Measurements from ENCODE around the gene LRIG3. TPM values are rescaled to one million over a fixed set of nuclear protein-coding genes. Genes with fewer than 3 reads are reported as not detected.
A peak's percentile ranks its signal among the peaks of the same experiment; 100 is the strongest.

The LRIG3 gene, protein sequence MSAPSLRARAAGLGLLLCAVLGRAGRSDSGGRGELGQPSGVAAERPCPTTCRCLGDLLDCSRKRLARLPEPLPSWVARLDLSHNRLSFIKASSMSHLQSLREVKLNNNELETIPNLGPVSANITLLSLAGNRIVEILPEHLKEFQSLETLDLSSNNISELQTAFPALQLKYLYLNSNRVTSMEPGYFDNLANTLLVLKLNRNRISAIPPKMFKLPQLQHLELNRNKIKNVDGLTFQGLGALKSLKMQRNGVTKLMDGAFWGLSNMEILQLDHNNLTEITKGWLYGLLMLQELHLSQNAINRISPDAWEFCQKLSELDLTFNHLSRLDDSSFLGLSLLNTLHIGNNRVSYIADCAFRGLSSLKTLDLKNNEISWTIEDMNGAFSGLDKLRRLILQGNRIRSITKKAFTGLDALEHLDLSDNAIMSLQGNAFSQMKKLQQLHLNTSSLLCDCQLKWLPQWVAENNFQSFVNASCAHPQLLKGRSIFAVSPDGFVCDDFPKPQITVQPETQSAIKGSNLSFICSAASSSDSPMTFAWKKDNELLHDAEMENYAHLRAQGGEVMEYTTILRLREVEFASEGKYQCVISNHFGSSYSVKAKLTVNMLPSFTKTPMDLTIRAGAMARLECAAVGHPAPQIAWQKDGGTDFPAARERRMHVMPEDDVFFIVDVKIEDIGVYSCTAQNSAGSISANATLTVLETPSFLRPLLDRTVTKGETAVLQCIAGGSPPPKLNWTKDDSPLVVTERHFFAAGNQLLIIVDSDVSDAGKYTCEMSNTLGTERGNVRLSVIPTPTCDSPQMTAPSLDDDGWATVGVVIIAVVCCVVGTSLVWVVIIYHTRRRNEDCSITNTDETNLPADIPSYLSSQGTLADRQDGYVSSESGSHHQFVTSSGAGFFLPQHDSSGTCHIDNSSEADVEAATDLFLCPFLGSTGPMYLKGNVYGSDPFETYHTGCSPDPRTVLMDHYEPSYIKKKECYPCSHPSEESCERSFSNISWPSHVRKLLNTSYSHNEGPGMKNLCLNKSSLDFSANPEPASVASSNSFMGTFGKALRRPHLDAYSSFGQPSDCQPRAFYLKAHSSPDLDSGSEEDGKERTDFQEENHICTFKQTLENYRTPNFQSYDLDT
- total RNA-seq, result 100 to 1,000 TPM in 3 of 4 donors, 10 to 100 TPM in 1; 43.0 to 115 (median 107) TPM

- peak; percentile 88 for DNase-seq
- TF ChIP-seq POLR2AphosphoS5 (IDR thresholded peaks at IDR 0.05) (peak; percentile 81 to 87 (median 82)), CTCF (IDR thresholded peaks at IDR 0.05) (peak; percentile 12 to 58 (median 25)), EP300 (IDR thresholded peaks at IDR 0.05; ENCODE audit: low read depth) (no peak), POLR2A (IDR thresholded peaks at IDR 0.05) (peak; percentile 71)
- intact Hi-C loops (cut with DNase I; ENCODE audit: low total_unique reads) (no loop called here), in situ Hi-C loops (cut with MboI; ENCODE audit: low pct_ligation_motif_present in 1 of 4, low pct_unique_long_range_greater_than_20kb in 1 of 4, low sequenced_read_pairs in 3 of 4) (loop anchor here in 2 of 4 donors (25.0 kb wide), 2 partner anchors 167 to 383 kb away; no protein-coding TSS in a partner anchor)
- Histone ChIP-seq H3K4me3 (peak within 1 kb of the TSS; percentile 81 to 93 (median 88)), H3K4me1 (peaks cover 0 to 59% (median 26%) of the 10 kb centered on the region in 4 donors), H3K27ac (peak within 1 kb of the TSS; percentile 96 to 99 (median 96)), H3K9me3 (no peaks in the 10 kb centered on the region), H3K27me3 (peaks cover 5% of the 10 kb centered on the region), H3K36me3 (no peaks in the 10 kb centered on the region)
- WGBS, 2 donors (ENCODE audit: low coverage in 1 of 2), result 0 to 4% methylated on average over 3 to 68 of the region's 80 CpGs
Observed at GRCh38 chr12:58920102-58920960, at the start of gene LRIG3. LRIG3 (minus strand) TSS chr12:58920504; CDS start chr12:58920235, 269 bp downstream.

- intact Hi-C loops (cut with DNase I; ENCODE audit: low total_unique reads), result no loop called here
- H3K9me3 ChIP-seq, result no peaks in the 10 kb centered on the region
- in situ Hi-C loops (cut with MboI; ENCODE audit: low pct_ligation_motif_present in 1 of 4, low pct_unique_long_range_greater_than_20kb in 1 of 4, low sequenced_read_pairs in 3 of 4), result no loop called here
- no peak for TF ChIP-seq CTCF (IDR thresholded peaks at IDR 0.05)
- no peak for TF ChIP-seq EP300 (IDR thresholded peaks at IDR 0.05; ENCODE audit: low read depth)
- no peak for TF ChIP-seq POLR2AphosphoS5 (IDR thresholded peaks at IDR 0.05)
- TF ChIP-seq POLR2A (IDR thresholded peaks at IDR 0.05), result no peak
- WGBS, 2 donors (ENCODE audit: low coverage in 1 of 2), result 31 to 50% methylated on average over 2 of the region's 2 CpGs
- H3K36me3 ChIP-seq, result no peaks in the 10 kb centered on the region
- H3K27ac ChIP-seq, result no peak overlapping the region
- DNase-seq, result no peak
- no peaks in the 10 kb centered on the region for H3K4me1 ChIP-seq
- H3K27me3 ChIP-seq, result no peaks in the 10 kb centered on the region
- H3K4me3 ChIP-seq, result no peak overlapping the region
Observed at GRCh38 chr12:58969237-58969636, 48.9 kb upstream of the LRIG3 start.

- no peak overlapping the region for H3K4me3 ChIP-seq
- H3K4me1 ChIP-seq, result no peaks in the 10 kb centered on the region
- intact Hi-C loops (cut with DNase I; ENCODE audit: low total_unique reads) (no loop called here), in situ Hi-C loops (cut with MboI; ENCODE audit: low pct_ligation_motif_present in 1 of 4, low pct_unique_long_range_greater_than_20kb in 1 of 4, low sequenced_read_pairs in 3 of 4) (no loop called here)
- TF ChIP-seq CTCF (IDR thresholded peaks at IDR 0.05) (no peak), POLR2AphosphoS5 (IDR thresholded peaks at IDR 0.05) (no peak), EP300 (IDR thresholded peaks at IDR 0.05; ENCODE audit: low read depth) (no peak), POLR2A (IDR thresholded peaks at IDR 0.05) (no peak)
- no peaks in the 10 kb centered on the region for H3K36me3 ChIP-seq
- DNase-seq, result no peak
- H3K27me3 ChIP-seq, result no peaks in the 10 kb centered on the region
- 72 to 79% methylated on average over 4 of the region's 4 CpGs for WGBS, 2 donors (ENCODE audit: low coverage in 1 of 2)
- no peak overlapping the region for H3K27ac ChIP-seq
- H3K9me3 ChIP-seq, result no peaks in the 10 kb centered on the region
Observed at GRCh38 chr12:58967561-58967960, 47.3 kb upstream of the LRIG3 start.

Measured in transverse colon (tissue), 4 donors.